NCI-H345 (cell line): ENCODE measurements around the gene SUSD1.
"Not testable (repeated sequence)": the region's sequence is repeated elsewhere in the genome, so short reads cannot be mapped to it uniquely, and the experiment has no call there.

Experiments used
- DNase-seq: peaks from one replicate; lab custom pipeline; 2025; lab: John Stamatoyannopoulos, UW

SUSD1 gene

DNA sequence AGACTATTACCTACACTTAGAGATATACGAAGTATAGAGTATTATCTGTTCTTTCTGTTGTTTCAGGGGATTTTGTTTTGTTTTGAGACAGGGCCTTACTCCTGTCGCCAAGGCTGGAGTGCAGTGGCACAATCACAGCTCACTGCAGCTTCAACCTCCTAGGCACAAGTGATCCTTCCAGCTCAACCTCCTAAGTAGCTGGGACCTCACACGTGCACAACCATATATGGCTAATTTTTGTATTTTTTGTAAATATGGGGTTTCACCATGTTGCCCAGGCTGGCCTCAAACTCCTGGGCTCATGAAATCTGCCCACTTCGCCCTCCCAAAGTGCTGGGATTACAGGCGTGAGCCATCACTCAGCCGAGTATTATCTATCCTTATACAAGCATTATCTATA, 45.9 kb downstream of the SUSD1 start:
- DNase-seq = no peak

DNA sequence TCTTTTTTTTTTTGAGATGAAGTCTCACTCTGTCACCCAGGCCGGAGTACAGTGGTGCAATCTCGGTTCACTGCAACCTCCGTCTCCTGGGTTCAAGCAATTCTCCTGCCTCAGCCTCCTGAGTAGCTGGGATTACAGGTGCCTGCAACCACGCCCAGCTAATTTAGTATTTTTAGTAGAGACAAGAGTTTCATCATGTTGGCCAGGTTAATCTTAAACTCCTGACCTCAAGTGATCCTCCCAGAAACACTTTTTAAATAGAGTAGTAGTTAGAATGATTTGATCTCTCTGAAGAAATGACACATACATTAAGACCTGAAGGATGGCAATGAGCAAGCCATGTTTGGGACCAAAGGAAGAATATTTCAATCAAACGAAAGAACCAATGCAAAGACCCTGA, 46.7 kb downstream of the SUSD1 start:
- DNase-seq = not testable (repeated sequence)

DNA sequence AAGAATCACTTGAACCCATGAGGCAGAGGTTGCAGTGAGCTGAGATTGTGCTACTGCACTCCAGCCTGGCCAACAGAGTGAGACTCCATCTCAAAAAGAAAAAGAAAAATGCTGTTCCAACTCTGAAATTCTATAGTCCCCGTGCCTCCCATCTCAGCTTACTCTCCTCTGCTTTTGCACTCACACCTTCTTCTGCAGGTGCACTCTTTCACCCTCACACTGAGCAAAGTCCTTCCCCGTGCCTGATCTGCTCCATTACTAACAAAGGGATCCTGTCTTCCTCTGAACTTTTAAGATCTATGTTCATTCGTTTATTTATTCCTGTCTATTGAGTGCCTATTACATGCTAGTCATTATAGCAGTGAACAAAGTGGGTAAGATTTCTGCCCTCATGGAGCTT, 47.8 kb downstream of the SUSD1 start:
- DNase-seq = no peak

DNA sequence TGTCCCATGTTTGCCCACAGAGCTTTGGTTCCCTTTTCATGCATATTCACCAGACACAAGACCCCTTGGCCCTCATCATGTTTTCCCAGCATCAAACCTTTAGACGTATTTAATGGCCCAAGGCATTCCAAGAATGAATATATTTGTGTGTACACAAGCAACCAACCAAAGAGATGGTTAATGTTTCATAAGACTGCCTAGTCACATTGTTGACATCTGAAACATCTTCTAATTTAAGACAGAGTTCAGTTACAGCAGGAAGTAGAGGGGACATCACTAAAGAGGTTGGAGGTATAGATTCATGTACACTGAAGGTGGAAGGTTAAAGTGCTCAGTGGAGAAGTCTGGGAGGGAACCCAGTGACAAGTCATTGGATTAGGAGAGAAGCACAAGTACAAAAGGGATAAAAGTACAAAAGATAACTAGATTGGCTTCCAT, 49.1 kb downstream of the SUSD1 start:
- no peak for DNase-seq

DNA sequence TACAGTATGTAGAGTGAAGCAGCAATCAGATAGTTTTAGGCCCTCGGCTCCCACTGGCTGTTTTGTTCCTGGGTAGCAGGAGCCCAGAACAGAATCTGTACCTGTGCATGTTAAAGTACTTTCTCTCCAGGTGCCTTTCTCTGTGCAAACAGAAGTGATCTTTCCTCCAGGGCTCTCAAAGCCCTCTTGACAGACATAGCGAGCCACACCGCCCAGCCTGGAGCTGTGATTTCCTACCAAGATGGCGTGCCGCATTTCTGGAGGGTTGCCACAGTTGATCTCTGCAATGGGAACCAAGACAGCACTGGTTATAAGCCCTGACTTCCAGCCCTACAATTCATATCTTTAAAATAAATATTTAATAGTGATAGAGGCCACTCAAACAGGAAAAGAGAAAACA, 50.9 kb downstream of the SUSD1 start:
- DNase-seq = peak; percentile 47

DNA sequence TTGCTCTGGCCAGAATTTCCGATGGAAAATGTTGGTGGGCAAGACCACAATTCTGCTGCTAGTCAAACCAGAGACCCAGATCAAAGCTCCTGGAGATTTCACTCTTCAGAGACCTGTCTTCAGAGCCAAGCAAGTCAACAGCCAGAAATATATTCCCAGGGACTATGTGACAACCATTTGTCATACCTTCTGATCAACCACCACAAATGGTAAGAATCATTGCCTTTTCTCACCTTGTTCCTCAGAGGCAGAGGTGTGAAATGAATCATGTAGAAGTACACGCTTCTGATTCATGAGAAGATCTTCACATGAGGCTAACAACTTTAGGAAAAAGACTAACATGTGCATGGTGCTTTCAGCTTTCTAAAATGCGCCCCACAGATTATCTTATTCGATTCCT, 53.5 kb downstream of the SUSD1 start:
- DNase-seq = no peak

DNA sequence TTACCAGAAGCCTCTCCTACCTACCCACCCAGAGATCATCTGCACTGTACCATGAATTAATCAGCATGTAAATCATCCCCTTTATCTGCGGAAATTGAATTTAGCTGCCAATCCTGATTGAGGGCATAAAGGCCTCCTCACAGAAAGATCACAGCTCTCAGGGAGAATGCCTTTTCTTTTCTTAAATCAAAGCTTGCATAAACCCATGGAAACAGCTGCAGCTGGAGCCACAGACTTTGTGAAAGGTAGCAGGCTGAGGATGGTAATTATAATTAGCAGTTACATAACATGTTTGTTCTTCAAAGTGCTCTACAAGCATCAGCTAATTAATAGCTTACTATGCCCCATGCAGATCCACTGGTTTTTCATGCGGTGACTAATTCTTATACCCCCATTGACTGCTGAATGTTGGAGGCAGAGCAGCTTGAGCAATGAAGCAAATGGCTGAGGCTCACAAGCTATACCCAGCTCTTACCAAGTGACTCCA, 54.6 kb downstream of the SUSD1 start:
- no peak for DNase-seq

DNA sequence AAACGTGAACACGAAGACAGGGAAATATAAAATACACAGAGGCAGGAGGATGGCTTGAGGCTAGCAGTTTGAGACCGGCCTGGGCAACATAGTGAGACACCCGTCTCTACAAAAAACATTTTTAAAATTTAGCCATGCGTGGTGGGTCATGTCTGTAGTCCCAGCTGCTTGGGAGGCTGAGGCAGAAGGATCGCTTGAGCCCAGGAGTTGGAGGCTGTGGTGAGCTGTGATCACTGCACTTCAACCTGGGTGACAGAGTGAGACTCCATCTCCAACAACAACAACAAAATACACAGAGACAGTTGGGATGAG, 55.1 kb downstream of the SUSD1 start:
- no peak for DNase-seq

DNA sequence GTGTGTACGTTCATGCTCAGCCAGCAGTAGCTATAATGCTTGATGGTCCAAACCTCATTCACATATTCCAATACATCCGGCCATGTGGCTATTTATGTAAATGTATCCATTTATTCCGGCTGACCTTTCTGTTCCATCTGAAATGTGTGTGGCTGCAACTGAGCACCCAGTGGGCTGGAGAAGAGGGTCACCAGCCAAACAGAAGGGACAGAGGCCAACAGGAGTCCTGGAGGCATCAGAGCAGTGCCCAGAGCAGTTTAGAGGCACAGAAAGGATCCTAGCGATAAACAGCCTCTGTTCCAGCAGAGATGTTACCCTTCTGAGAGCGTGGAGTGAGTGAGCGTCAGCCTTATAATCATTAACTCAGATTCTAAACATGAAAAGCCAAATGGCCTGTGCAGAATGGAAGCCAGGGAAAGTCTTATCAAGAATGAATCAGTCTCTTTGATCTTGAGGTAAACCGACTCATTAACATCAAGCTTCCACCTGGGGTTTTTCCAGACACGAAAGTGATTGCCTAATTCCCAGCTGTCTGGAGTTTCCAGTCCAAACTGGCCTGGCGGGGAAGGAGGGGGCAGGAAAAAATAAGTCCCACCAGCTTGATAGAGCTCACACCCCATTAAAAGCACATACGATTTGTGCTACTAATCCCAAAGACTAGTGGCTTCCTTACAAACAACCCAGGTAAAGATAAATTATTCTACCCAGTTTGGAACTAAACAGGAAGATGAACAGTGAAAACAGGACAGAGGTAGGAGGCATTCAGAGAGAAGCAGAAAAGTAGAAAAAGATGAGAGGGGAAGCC, 55.7 kb downstream of the SUSD1 start:
- DNase-seq = no peak

DNA sequence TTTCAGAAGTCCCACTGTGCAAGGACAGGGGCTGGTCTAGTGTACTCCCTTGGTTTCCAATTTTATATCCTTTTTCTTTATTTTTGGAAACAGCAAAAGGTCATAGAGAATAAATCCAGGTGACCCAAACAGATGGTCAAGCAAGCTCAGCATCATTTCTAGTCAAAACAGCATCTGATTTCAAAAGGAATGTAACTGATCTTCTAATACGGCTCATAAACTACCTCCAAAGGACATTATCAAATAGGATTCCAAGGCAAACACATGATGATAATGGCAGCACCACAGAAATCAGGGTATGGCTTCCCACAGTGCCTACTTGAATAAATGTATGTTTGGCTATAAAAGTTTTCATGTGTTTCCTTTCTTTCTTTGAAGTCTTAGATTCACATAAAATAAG, 57.1 kb downstream of the SUSD1 start:
- no peak for DNase-seq

DNA sequence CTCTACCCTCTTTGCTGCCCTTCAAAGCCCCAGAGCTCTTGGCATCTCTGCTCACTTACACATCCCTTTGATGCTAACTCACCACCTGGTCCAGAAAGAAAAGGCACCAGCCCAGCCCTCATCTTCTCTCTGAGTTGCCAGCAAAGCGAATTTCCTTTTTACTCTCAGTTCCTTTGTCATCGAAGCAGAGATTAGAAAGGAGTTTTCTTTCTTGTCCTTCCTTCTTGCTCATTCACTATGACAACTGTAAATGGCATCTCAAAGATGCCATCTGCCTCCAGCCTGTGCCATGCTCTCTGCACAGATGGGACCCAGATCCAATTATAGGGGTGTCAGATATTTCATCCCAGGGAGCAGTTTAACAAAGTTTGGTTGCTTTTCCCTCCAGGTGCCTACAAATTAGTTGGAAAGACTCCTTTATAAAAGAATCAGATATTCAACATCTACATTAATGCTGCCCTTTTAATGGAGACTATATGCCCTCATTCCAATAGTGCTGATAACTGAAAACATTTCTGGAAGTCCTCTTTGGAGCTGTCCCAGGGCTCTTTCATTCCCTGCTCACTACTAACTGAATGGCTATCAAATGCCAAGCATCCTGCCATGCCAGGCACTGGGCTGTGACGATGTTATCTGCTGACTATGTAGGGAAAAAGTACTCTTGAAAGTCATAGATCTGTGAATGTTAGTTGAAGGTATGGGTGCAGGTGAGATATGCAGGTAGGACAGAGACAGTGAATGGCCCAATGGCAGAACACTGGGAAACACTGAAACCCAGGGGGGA, 58.9 kb downstream of the SUSD1 start:
- no peak for DNase-seq

DNA sequence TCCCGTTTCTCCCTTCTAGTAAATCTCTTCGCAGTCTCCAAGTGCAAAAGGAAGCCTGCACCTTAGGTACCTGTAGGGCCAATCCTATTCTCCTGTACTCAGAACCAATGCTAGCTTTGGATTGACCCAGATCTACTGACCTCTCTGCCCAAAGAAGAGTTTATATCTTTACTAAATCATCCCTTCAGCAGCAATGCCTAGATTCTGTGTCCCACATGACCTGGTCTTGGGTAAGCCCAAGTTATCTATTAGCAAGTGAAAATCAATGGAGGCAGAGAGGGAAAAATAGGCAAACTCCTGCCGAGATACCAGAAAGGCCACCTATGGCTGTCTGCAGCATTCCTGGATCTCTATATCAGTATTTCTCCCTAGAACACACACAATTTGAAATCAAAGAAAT, 60.0 kb downstream of the SUSD1 start:
- no peak for DNase-seq

DNA sequence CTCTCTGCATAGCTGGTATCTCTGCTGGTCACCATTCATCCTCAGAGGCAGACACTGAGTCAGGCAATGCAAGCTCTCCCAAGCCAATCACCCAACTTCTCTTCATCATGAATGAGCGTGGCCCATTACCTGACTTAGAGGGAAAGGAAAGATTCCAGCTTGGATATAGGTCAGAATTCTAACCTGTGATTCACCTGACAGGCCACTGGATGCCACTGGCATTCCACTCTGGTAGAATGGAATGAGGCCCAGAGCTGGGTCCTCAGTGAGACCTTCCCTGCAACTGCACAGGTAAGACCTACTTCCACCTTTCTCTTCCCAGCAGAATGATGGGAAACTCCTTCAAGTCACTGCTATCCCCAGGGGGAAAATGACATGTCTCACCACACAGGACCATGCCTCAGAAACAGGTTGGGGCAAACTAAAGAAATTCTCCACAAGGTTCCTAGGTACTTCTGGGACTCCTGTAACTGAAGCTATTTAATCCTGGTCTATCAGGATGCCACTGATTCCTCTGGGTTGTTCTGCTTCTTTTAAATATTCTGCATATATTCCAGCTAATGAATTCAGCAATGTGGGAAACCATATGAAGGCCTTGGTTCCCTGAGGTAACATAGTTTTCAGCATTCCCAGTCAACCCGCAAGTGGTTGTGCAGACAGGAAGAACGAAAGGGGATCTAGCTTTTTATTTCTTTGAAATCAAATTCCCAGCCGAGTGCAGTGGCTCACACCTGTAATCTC, 62.0 kb downstream of the SUSD1 start:
- peak; percentile 47 for DNase-seq

DNA sequence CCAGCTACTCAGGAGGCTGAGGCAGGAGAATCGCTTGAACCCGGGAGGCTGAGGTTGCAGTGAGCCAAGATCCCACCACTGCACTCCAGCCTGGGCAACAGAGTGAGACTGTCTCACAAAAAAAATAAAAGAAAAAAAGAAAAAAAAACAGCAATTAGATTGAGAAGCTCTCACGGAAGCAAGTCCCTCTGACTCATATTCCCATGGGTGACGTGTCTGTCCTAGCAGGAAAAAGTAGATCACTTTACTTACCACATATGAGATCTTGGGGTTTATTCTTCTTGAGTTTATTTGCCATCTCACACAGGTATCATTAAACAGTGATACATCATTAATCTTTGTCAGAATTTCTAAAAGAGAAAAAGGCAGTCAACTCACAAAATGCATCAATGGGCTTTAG, 62.6 kb downstream of the SUSD1 start:
- no peak for DNase-seq

DNA sequence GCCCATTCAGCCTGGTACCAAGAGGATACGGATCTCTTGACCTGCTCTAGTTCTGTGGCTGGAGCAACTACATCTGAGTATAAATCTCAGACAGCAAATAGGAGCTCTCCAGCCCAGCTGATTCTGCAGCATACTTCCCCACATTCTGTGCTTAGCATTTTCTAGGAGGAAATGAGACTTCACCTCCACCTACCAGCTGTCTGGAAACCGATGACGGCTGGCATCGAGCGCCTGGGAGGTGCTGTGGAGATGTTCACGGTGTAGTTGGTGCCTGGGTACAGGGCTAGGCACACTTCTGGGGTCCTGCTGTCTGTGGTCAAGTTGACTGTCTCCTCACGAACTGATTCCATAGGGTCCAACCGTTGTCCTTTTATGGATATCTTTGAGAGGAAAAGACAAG, 63.6 kb downstream of the SUSD1 start:
- DNase-seq = no peak

DNA sequence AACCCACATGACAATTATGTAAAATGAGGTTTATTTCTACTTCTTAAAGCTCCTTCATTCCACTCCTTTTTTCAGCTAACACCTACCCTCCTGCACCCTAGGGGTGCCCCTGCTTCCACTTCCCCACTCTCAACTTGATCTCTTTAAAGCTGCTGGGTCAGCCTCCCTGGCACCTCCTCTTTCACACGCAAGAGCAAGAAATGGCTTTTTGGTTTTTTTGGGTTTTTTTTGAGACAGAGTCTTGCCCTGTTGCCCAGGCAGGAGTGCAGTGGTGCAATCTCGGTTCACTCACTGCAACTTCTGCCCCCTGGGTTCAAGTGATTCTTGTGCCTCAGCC, 64.4 kb downstream of the SUSD1 start:
- no peak for DNase-seq

DNA sequence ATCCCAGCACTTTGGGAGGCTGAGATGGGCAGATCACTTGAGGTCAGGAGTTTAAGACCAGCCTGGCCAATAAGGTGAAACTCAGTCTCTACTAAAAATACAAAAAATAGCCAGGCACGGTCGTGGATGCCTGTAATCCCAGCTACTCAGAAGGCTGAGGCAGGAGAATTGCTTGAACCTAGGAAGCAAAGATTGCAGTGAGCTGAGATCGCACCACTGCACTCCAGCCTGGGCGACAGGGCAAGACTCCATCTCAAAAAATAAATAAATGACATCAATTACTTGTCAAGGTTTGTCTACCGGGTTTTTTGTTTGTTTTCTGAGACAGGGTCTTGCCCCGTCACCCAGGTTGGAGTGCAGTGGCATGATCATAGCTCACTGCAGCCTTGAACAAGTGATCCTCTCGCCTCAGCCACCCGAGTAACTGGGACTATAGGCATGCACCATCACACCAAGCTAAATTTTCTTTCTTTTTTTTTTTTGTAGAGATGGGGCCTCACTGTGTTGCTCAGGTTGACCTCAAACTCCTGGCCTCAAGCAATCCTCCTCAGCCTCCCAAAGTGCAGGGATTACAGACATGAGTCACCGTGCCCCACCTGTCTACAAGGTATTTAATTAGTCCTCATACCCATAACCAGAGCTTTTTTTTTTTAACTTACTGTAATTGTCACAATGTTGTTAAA, 64.9 kb downstream of the SUSD1 start:
- no peak for DNase-seq

DNA sequence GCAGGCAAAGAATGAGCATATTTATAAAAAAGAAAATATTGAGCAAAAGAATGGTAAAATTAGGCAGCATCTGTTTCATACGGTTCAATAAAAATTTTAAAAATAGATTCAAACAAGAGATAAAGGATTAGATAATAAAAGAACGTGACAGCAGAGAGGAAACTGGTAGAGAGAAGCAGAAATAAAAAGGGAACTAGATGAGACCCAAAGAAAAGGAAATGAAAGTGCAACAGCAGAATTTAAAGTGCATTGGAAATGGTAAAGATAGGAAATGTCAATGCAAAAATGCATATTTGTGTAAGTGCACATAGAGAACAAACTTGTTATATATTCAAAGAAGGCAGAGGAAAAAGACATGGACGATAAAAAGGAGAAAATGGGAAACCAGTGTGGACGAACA, 70.2 kb downstream of the SUSD1 start:
- no peak for DNase-seq

DNA sequence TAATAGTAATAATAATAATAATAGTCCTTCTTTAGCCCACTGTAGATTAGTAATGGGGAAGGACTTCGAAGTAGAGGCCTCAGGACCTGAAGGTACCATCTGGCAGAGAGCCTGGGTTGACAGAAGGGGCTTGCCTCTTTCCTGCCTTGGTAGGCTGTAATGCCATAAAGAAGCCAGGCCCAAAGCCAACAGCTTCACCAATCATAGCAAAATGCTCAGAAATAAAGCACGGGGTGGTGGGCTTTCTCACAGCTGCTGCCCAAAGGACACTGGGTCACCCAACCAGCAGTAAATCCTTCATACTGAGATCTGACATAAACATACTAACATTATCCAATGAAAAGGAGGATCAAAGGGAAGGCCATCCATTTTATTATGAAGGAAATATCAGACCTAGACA, 70.7 kb downstream of the SUSD1 start:
- DNase-seq = no peak

DNA sequence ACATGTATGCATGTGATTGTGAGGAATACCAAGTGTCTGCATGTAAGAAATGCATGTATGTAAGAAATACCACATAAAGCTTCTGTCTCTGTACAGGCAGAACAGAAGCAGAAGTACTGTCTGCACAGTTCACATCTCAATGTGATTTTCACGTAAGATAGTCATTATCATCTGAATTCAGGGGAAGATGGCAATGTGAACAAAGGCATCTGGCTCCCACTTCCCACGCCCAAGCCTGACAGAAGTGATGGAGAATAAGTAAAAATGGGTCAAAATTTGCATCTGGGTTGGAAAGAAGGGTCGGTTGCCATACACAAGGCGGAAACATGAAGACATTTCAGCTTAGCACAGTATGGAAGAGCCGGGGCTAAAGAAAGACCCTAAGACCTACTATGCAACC, 71.7 kb downstream of the SUSD1 start:
- no peak for DNase-seq

DNA sequence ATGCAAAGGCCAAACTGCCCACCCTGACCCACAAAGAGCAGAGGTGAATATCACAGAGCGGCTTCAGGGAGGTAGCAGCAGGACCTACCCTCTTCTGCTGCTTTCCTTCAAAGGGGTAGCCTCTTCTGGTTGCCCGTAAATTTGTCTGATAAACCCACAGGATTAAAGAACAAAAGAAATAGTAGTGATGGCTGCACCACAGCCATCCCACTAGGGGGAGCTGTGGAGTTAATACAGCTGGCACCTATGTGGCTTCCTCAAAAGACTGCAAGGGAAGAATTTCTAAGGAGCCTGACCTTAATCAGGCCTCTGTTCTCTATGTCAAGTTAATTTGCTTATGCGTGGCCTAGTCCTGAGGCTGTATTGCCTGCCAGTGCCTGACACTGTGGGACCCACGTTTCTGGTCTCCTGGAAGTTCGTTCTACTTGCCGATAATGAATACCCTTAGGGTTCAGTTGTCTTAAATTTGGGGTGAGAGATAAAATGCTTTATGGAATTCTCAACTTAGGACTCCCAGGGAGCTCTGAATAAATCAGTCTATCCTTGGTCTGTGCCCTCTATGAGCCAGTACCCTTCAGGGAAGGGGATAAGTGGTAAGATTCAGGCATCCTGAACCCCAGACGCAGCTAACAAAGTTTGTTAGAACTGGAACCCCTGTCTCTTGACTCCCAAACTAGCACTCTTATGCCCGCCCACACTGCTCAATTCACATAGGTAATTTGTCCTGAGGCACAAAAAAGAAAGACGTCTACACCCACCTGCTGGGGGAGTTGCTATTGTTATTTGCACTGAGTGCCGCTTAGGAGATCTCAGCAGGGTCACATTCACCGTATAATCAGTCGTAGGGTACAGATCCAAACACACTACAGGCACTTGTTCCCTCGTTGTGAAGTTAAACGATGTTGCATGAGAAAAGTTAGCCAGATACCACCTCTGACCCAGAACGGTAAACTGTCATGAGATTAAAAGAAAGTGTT, 77.1 kb downstream of the SUSD1 start:
- DNase-seq = peak; percentile 82
